GM12878 (cell line): Measurements from ENCODE around the gene EMILIN2. TPM values are rescaled to one million over a fixed set of nuclear protein-coding genes. Genes with fewer than 3 reads are reported as not detected.

Experiments
- ATAC-seq: fragments of 200-7000 bp; cut with Tn5 transposase; 3 replicates; pipeline ENCODE4 v1.9.1; 2020; ENCODE audit warnings: mild to moderate bottlenecking, moderate library complexity
- BruUV-seq: library from RNA; stranded (reverse); fragments of 400-500 nt; replicated peaks from 2 replicates; lab custom pipeline; 2021; lab: Mats Ljungman, UMichigan
- CTCF ChIA-PET: fragments of 300-600 bp; sonication (Branson Sonifier 250); formaldehyde crosslinking; extraction: SDS; loops from one replicate; lab custom pipeline; 2021; ENCODE audit warnings: inconsistent platforms; lab: Yijun Ruan, JAX
- POLR2A ChIA-PET: fragments of 350-600 bp; formaldehyde crosslinking; extraction: SDS; loops from one replicate; lab custom pipeline; 2021; ENCODE audit warnings: inconsistent platforms; lab: Charles Lee
- RAD21 ChIA-PET: fragments of 300-600 bp; sonication (Branson Sonifier 250); formaldehyde crosslinking; loops from one replicate; lab custom pipeline; 2023; ENCODE audit warnings: antibody characterized with exemption; ENCODE audit not compliant: unreplicated experiment; lab: Charles Lee
- SMC1A ChIA-PET: fragments of 300-600 bp; sonication (Branson Sonifier 250); formaldehyde crosslinking; loops from one replicate; lab custom pipeline; 2023; ENCODE audit not compliant: unreplicated experiment, uncharacterized antibody; lab: Charles Lee
- DNase-seq: peaks from one replicate; pipeline ENCODE4 v3.0.0-alpha.2; 2011; ENCODE audit warnings: low read depth, low spot score
- FAIRE-seq: peaks from 3 replicates; lab custom pipeline; 2011; peaks lifted over from hg19 to GRCh38; lab: Jason Lieb, UNC
- H2AFZ ChIP-seq: 2 replicates; pipeline ENCODE4 v1.6.0; 2011; ENCODE audit warnings: low read depth, low read length, control low read depth; ENCODE audit not compliant: control insufficient read depth
- H3K27ac ChIP-seq: 2 replicates; pipeline ENCODE4 v1.5.1; 2011; ENCODE audit warnings: control low read depth; ENCODE audit not compliant: control insufficient read depth, insufficient read depth
- H3K27me3 ChIP-seq, 2 experiments: replicated peaks in 1 of 2; 2 replicates each; pipeline versions ENCODE4 v1.6.0 to v1.6.1; 2011; ENCODE audit warnings: low read length in 1 of 2; ENCODE audit not compliant: control insufficient read depth in 2 of 2, insufficient read depth in 2 of 2
- H3K36me3 ChIP-seq, 2 experiments: 2 replicates each; pipeline ENCODE4 v1.5.1; 2011; ENCODE audit warnings: low read length in 1 of 2; ENCODE audit not compliant: control insufficient read depth in 2 of 2, insufficient read depth in 2 of 2
- H3K4me1 ChIP-seq: 2 replicates; pipeline ENCODE4 v1.6.1; 2011; ENCODE audit warnings: mild to moderate bottlenecking, low read length, moderate library complexity, mixed read lengths; ENCODE audit not compliant: control insufficient read depth, insufficient read depth
- H3K4me2 ChIP-seq: 2 replicates; pipeline ENCODE4 v1.6.0; 2011; ENCODE audit warnings: control low read depth; ENCODE audit not compliant: control insufficient read depth, insufficient read depth
- H3K4me3 ChIP-seq: fragments of 200-600 bp; sonication (generic); 2 replicates; pipeline ENCODE4 v1.5.1; 2016
- H3K79me2 ChIP-seq: 2 replicates; pipeline ENCODE4 v1.6.0; 2011; ENCODE audit warnings: low read length; ENCODE audit not compliant: control insufficient read depth, insufficient read depth
- H3K9ac ChIP-seq: 2 replicates; pipeline ENCODE4 v1.8.0; 2011; ENCODE audit warnings: low read length, control low read depth, mixed read lengths; ENCODE audit not compliant: control insufficient read depth, insufficient read depth
- H3K9me3 ChIP-seq: replicated peaks from 3 replicates; pipeline ENCODE4 v1.5.1; 2011; ENCODE audit warnings: mild to moderate bottlenecking, low read length; ENCODE audit not compliant: control insufficient read depth, insufficient read depth
- H4K20me1 ChIP-seq: 2 replicates; pipeline ENCODE4 v1.6.0; 2011; ENCODE audit not compliant: control insufficient read depth, insufficient read depth
- ATF7 ChIP-seq: fragments of 450-650 bp; IDR thresholded peaks from 2 replicates; pipeline ENCODE4 v1.6.1; 2016; ENCODE audit warnings: low read depth, mild to moderate bottlenecking
- BCL11A ChIP-seq: IDR thresholded peaks from 2 replicates; pipeline ENCODE4 v1.6.1; 2011; ENCODE audit warnings: low read depth, low read length
- BMI1 ChIP-seq: fragments of 450-650 bp; IDR thresholded peaks from 2 replicates; pipeline ENCODE4 v1.6.1; 2016; ENCODE audit warnings: mild to moderate bottlenecking, moderate library complexity, borderline replicate concordance
- CBFB ChIP-seq: IDR thresholded peaks from 2 replicates; pipeline ENCODE4 v1.6.1; 2016; ENCODE audit warnings: antibody characterized with exemption, low read depth
- HDAC2 ChIP-seq: fragments of 200-600 bp; sonication (generic); IDR thresholded peaks from 2 replicates; pipeline ENCODE4 v1.6.1; 2017
- HDGF ChIP-seq: fragments of 450-650 bp; IDR thresholded peaks from 2 replicates; pipeline ENCODE4 v1.6.1; 2016; ENCODE audit warnings: antibody characterized with exemption
- KLF5 ChIP-seq: fragments of 450-650 bp; IDR thresholded peaks from 2 replicates; pipeline ENCODE4 v1.6.1; 2014; ENCODE audit warnings: mild to moderate bottlenecking; ENCODE audit not compliant: partially characterized antibody
- RAD21 ChIP-seq: IDR thresholded peaks from 2 replicates; pipeline ENCODE4 v1.6.1; 2011; ENCODE audit warnings: mild to moderate bottlenecking, low read depth, low read length, moderate library complexity; ENCODE audit not compliant: insufficient read depth
- SKIL ChIP-seq: fragments of 450-650 bp; IDR thresholded peaks from 2 replicates; pipeline ENCODE4 v1.6.1; 2017; ENCODE audit warnings: mild to moderate bottlenecking, low read depth, inconsistent platforms; ENCODE audit not compliant: poor library complexity, severe bottlenecking
- SRF ChIP-seq, 2 experiments: IDR thresholded peaks; 2 replicates each; pipeline ENCODE4 v1.6.1; 2011; ENCODE audit warnings: low read depth in 2 of 2, low read length in 2 of 2, mild to moderate bottlenecking in 1 of 2, moderate library complexity in 1 of 2
- TBL1XR1 ChIP-seq: IDR thresholded peaks from 2 replicates; pipeline ENCODE4 v1.6.1; 2012; ENCODE audit warnings: low read depth, low read length, improper control_type of control experiment
- TCF12 ChIP-seq: IDR thresholded peaks from 2 replicates; pipeline ENCODE4 v1.6.1; 2011; ENCODE audit warnings: low read depth, mild to moderate bottlenecking, low read length
- ZNF217 ChIP-seq: fragments of 450-650 bp; IDR thresholded peaks from 2 replicates; pipeline ENCODE4 v1.6.1; 2017; ENCODE audit warnings: antibody characterized with exemption, mild to moderate bottlenecking
- WGBS: methylation state at CpG from one replicate; pipeline ENCODE4 v1.1.6; 2016; ENCODE audit warnings: low lambda C conversion rate; ENCODE audit not compliant: insufficient replicate concordance, insufficient coverage; ENCODE audit errors: missing lambda C conversion rate; 5-methylcytosine and 5-hydroxymethylcytosine counted together
- in situ Hi-C: fragments of 300-500 bp; cut with MboI; formaldehyde crosslinking; loops from 9 replicates; pipeline ENCODE4 v1.14.3; 2018; ENCODE audit warnings: mixed read lengths
- intact Hi-C: fragments of 100-400 bp; cut with micrococcal nuclease; formaldehyde crosslinking; loops from one replicate; pipeline ENCODE4 v1.14.2; 2022; ENCODE audit not compliant: unreplicated experiment
- polyA plus RNA-seq, 11 experiments: library from polyadenylated mRNA; depleted of rRNA in 4 of 11; unstranded in 6 of 11; stranded (reverse) in 5 of 11; fragments of >200 nt; fragmentation: Nextera tagmentation in 4 of 11; fragmentation: Illumina TruSeq in 1 of 11; extraction: Ambion mirVana in 4 of 11; extraction: Trizol in 1 of 11; gene quantifications; 1 replicate in 1 of 11; 2 replicates in 10 of 11; pipeline versions ENCODE4 v1.2.1 to v1.2.3, GENCODE V29; 2011 to 2016; ENCODE audit warnings: inconsistent platforms in 2 of 11, missing spikeins in 2 of 11, low read depth in 1 of 11
- total RNA-seq, 4 experiments: library from RNA; depleted of rRNA in 3 of 4; stranded (reverse); fragments of >200 nt in 3 of 4; fragmentation: Illumina TruSeq in 1 of 4; extraction: Trizol in 1 of 4; gene quantifications; 2 replicates each; pipeline versions ENCODE4 v1.2.1 to v1.2.3, GENCODE V29; 2013 to 2021
- TF ChIP-seq, protein P1 (sequence below): fragments of 150-350 bp; IDR thresholded peaks from 2 replicates; pipeline ENCODE4 v1.6.1; 2016; ENCODE audit warnings: low read depth, low read length
- TF ChIP-seq, protein P2 (sequence below): fragments of 450-650 bp; IDR thresholded peaks from 2 replicates; pipeline ENCODE4 v1.6.1; 2017; ENCODE audit warnings: borderline replicate concordance

EMILIN2 gene
- total and polyA plus RNA-seq, 10 of the 15 experiments (the other 5 are each of a cell fraction or from before 2014, with no cell fraction given): 0.58 to 18.4 (median 5.9) TPM

DNA sequence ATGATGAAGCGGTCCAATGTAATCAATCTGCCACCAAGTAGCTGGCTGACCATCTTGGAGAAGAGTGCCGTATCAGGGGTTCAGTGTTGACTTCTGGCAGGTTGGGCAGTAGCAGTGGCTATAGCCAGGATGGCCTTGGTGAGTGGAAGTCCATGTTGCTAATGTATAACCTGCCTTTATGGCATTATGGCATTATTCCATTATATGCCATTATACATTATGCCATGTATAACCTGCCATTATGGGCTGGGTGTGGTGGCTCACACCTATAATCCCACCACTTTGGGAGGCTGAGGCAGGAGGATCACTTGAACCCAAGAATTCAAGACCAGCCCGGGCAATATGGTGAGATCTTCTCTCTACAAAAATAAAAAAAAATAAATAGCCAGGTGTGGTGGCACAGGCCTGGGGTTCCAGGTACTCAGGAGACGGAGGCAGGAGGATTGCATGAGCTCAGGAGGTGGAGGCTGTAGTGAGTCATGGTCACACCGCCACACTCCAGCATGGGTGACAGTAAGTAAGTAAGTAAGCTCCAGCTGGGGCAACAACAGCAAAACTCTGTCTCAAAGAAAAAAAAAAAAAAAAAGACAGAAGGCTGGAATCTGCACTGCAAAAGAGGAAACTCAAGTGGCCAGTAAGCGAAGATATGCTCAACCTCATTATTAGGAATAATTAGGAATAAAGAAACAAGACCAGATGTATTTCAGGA lies 24.4 kb upstream of the EMILIN2 start:
- H3K9me3 ChIP-seq: no peaks in the 10 kb centered on the region
- DNase-seq: no peak
- no peaks in the 10 kb centered on the region for H3K27me3 ChIP-seq
- intact Hi-C loops: no loop called here
- H2AFZ ChIP-seq: no peak overlapping the region
- ATAC-seq: no peak
- SMC1A ChIA-PET: interaction anchor here (0.7 kb wide), 1 partner anchor 13 kb away, joined by 3 read pairs; no protein-coding TSS in a partner anchor
- H3K4me3 ChIP-seq: no peak overlapping the region
- 39% methylated on average over 6 of the region's 6 CpGs for WGBS
- TF ChIP-seq SRF (IDR thresholded peaks at IDR 0.05; ENCODE audit: low read depth in 2 of 2, low read length in 2 of 2) (no peak), ATF7 (no peak), RAD21 (no peak), CBFB (no peak), TBL1XR1 (no peak), HDAC2 (no peak), HDGF (no peak), BCL11A (no peak), BMI1 (no peak), SKIL (no peak), TCF12 (no peak), KLF5 (no peak), ZNF217 (no peak)
- TF ChIP-seq, protein P1, sequence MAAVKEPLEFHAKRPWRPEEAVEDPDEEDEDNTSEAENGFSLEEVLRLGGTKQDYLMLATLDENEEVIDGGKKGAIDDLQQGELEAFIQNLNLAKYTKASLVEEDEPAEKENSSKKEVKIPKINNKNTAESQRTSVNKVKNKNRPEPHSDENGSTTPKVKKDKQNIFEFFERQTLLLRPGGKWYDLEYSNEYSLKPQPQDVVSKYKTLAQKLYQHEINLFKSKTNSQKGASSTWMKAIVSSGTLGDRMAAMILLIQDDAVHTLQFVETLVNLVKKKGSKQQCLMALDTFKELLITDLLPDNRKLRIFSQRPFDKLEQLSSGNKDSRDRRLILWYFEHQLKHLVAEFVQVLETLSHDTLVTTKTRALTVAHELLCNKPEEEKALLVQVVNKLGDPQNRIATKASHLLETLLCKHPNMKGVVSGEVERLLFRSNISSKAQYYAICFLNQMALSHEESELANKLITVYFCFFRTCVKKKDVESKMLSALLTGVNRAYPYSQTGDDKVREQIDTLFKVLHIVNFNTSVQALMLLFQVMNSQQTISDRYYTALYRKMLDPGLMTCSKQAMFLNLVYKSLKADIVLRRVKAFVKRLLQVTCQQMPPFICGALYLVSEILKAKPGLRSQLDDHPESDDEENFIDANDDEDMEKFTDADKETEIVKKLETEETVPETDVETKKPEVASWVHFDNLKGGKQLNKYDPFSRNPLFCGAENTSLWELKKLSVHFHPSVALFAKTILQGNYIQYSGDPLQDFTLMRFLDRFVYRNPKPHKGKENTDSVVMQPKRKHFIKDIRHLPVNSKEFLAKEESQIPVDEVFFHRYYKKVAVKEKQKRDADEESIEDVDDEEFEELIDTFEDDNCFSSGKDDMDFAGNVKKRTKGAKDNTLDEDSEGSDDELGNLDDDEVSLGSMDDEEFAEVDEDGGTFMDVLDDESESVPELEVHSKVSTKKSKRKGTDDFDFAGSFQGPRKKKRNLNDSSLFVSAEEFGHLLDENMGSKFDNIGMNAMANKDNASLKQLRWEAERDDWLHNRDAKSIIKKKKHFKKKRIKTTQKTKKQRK: no peak
- TF ChIP-seq, protein P2, sequence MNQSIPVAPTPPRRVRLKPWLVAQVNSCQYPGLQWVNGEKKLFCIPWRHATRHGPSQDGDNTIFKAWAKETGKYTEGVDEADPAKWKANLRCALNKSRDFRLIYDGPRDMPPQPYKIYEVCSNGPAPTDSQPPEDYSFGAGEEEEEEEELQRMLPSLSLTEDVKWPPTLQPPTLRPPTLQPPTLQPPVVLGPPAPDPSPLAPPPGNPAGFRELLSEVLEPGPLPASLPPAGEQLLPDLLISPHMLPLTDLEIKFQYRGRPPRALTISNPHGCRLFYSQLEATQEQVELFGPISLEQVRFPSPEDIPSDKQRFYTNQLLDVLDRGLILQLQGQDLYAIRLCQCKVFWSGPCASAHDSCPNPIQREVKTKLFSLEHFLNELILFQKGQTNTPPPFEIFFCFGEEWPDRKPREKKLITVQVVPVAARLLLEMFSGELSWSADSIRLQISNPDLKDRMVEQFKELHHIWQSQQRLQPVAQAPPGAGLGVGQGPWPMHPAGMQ: no peak
- H3K79me2 ChIP-seq: no peaks in the 10 kb centered on the region
- CTCF ChIA-PET: interaction anchor here (0.5 to 1.1 kb wide), 3 partner anchors 26 to 544 kb away, joined by 3 read pairs; no protein-coding TSS in a partner anchor
- RAD21 ChIA-PET: no interaction called here
- no peaks in the 10 kb centered on the region for H3K4me1 ChIP-seq
- H3K27ac ChIP-seq: no peak overlapping the region
- in situ Hi-C loops: no loop called here
- H3K4me2 ChIP-seq: no peak overlapping the region
- POLR2A ChIA-PET: interaction anchor here (0.6 kb wide), 1 partner anchor 36 kb away, joined by 4 read pairs; no protein-coding TSS in a partner anchor
- H4K20me1 ChIP-seq: no peaks in the 10 kb centered on the region
- FAIRE-seq: no peak
- H3K9ac ChIP-seq: no peak overlapping the region
- no TSS peak for BruUV-seq
- no peaks in the 10 kb centered on the region for H3K36me3 ChIP-seq
